Measurements from ENCODE around the gene C2orf81. TPM values are rescaled to one million over a fixed set of nuclear protein-coding genes. Genes with fewer than 3 reads are reported as not detected.

The C2orf81 gene
- total and polyA plus RNA-seq, 10 of the 15 experiments (the other 5 are each of a cell fraction or from before 2014, with no cell fraction given), result 0.10 to 9.8 (median 2.7) TPM

DNA sequence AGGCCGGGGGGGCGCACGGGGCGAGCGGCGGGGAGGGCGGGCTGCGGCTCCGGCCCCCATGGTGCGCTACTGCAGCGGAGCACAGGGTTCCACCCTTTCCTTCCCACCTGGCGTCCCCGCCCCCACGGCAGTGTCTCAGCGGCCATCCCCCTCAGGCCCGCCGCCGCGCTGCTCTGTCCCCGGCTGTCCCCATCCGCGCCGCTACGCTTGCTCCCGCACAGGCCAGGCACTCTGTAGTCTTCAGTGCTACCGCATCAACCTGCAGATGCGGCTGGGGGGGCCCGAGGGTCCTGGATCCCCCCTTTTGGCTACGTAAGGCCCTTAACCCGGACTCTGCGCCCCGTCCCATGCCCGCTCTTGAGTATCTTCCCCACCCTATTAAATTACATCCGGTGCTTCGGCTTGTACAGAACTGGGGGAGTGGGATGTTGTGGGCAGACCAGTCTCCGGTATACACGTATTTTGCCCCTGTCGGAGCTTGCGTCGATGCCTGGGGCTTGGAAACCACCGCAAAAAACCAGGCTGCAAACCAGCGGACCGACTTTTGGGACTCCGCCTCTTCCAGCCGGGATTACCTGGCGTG lies 36.2 kb upstream of the C2orf81 start (continued):
- TF ChIP-seq, protein P1, sequence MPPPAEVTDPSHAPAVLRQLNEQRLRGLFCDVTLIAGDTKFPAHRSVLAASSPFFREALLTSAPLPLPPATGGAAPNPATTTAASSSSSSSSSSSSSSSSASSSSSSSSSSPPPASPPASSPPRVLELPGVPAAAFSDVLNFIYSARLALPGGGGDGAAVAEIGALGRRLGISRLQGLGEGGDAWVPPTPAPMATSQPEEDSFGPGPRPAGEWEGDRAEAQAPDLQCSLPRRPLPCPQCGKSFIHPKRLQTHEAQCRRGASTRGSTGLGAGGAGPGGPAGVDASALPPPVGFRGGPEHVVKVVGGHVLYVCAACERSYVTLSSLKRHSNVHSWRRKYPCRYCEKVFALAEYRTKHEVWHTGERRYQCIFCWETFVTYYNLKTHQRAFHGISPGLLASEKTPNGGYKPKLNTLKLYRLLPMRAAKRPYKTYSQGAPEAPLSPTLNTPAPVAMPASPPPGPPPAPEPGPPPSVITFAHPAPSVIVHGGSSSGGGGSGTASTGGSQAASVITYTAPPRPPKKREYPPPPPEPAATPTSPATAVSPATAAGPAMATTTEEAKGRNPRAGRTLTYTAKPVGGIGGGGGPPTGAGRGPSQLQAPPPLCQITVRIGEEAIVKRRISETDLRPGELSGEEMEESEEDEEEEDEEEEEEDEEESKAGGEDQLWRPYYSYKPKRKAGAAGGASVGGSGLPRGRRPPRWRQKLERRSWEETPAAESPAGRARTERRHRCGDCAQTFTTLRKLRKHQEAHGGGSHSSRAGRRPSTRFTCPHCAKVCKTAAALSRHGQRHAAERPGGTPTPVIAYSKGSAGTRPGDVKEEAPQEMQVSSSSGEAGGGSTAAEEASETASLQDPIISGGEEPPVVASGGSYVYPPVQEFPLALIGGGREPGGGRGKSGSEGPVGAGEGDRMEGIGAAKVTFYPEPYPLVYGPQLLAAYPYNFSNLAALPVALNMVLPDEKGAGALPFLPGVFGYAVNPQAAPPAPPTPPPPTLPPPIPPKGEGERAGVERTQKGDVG (CRISPR knock-in tag; IDR thresholded peaks at IDR 0.05), result 0 out of 2 replicates have a peak, but pooled peaks have one; percentile 41
- TF ChIP-seq MEF2B (IDR thresholded peaks at IDR 0.05; ENCODE audit: partially characterized antibody, poor library complexity, severe bottlenecking) (peak; percentile 54), MEF2A (IDR thresholded peaks at IDR 0.05; ENCODE audit: insufficient read depth, low read depth, low read length) (no peak), JUNB (IDR thresholded peaks at IDR 0.05) (no peak; the same call in 1 of the 2 replicates), YBX1 (IDR thresholded peaks at IDR 0.05) (no peak), ZNF217 (IDR thresholded peaks at IDR 0.05) (peak; percentile 21; the same call in 1 of the 2 replicates), POLR2AphosphoS5 (IDR thresholded peaks at IDR 0.05; ENCODE audit: low read length) (peak; percentile 76), TAF1 (IDR thresholded peaks at IDR 0.05; ENCODE audit: borderline replicate concordance, low read depth, low read length) (0 out of 2 replicates have a peak, but pooled peaks have one; percentile 32), ZNF274 (IDR thresholded peaks at IDR 0.05; ENCODE audit: insufficient read depth, insufficient read length) (no peak), SMAD5 (IDR thresholded peaks at IDR 0.05; ENCODE audit: low read depth) (peak; percentile 57; the same call in 1 of the 2 replicates), EP300 (IDR thresholded peaks at IDR 0.05; ENCODE audit: borderline replicate concordance in 1 of 2, control insufficient read depth in 1 of 2, low read depth in 2 of 2, low read length in 2 of 2) (0 out of 4 replicates have a peak, but pooled peaks of 1 of the 2 experiments have one; percentile 27)
- TF ChIP-seq, protein P2, sequence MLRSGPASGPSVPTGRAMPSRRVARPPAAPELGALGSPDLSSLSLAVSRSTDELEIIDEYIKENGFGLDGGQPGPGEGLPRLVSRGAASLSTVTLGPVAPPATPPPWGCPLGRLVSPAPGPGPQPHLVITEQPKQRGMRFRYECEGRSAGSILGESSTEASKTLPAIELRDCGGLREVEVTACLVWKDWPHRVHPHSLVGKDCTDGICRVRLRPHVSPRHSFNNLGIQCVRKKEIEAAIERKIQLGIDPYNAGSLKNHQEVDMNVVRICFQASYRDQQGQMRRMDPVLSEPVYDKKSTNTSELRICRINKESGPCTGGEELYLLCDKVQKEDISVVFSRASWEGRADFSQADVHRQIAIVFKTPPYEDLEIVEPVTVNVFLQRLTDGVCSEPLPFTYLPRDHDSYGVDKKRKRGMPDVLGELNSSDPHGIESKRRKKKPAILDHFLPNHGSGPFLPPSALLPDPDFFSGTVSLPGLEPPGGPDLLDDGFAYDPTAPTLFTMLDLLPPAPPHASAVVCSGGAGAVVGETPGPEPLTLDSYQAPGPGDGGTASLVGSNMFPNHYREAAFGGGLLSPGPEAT (IDR thresholded peaks at IDR 0.05; ENCODE audit: low read depth), result peak; percentile 88
- TF ChIP-seq, protein P3, sequence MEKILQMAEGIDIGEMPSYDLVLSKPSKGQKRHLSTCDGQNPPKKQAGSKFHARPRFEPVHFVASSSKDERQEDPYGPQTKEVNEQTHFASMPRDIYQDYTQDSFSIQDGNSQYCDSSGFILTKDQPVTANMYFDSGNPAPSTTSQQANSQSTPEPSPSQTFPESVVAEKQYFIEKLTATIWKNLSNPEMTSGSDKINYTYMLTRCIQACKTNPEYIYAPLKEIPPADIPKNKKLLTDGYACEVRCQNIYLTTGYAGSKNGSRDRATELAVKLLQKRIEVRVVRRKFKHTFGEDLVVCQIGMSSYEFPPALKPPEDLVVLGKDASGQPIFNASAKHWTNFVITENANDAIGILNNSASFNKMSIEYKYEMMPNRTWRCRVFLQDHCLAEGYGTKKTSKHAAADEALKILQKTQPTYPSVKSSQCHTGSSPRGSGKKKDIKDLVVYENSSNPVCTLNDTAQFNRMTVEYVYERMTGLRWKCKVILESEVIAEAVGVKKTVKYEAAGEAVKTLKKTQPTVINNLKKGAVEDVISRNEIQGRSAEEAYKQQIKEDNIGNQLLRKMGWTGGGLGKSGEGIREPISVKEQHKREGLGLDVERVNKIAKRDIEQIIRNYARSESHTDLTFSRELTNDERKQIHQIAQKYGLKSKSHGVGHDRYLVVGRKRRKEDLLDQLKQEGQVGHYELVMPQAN (conservative IDR thresholded peaks at IDR 0.05), result peak; percentile 82
- TF ChIP-seq, protein P4, sequence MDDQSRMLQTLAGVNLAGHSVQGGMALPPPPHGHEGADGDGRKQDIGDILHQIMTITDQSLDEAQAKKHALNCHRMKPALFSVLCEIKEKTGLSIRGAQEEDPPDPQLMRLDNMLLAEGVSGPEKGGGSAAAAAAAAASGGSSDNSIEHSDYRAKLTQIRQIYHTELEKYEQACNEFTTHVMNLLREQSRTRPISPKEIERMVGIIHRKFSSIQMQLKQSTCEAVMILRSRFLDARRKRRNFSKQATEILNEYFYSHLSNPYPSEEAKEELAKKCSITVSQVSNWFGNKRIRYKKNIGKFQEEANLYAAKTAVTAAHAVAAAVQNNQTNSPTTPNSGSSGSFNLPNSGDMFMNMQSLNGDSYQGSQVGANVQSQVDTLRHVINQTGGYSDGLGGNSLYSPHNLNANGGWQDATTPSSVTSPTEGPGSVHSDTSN (IDR thresholded peaks at IDR 0.05; ENCODE audit: insufficient replicate concordance, low read depth, low read length), result no peak
- TF ChIP-seq, protein P5, sequence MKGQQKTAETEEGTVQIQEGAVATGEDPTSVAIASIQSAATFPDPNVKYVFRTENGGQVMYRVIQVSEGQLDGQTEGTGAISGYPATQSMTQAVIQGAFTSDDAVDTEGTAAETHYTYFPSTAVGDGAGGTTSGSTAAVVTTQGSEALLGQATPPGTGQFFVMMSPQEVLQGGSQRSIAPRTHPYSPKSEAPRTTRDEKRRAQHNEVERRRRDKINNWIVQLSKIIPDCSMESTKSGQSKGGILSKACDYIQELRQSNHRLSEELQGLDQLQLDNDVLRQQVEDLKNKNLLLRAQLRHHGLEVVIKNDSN (IDR thresholded peaks at IDR 0.05; ENCODE audit: borderline replicate concordance, extremely low read length, insufficient read depth, low read depth, low read length), result no peak
- TF ChIP-seq, protein P6, sequence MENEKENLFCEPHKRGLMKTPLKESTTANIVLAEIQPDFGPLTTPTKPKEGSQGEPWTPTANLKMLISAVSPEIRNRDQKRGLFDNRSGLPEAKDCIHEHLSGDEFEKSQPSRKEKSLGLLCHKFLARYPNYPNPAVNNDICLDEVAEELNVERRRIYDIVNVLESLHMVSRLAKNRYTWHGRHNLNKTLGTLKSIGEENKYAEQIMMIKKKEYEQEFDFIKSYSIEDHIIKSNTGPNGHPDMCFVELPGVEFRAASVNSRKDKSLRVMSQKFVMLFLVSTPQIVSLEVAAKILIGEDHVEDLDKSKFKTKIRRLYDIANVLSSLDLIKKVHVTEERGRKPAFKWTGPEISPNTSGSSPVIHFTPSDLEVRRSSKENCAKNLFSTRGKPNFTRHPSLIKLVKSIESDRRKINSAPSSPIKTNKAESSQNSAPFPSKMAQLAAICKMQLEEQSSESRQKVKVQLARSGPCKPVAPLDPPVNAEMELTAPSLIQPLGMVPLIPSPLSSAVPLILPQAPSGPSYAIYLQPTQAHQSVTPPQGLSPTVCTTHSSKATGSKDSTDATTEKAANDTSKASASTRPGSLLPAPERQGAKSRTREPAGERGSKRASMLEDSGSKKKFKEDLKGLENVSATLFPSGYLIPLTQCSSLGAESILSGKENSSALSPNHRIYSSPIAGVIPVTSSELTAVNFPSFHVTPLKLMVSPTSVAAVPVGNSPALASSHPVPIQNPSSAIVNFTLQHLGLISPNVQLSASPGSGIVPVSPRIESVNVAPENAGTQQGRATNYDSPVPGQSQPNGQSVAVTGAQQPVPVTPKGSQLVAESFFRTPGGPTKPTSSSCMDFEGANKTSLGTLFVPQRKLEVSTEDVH (IDR thresholded peaks at IDR 0.05; ENCODE audit: low read depth, partially characterized antibody), result peak; percentile 56
